Measurements from ENCODE around the gene ZFP57. TPM values are rescaled to one million over a fixed set of nuclear protein-coding genes. Genes with fewer than 3 reads are reported as not detected.
A peak's percentile ranks its signal among the peaks of the same experiment; 100 is the strongest.

The ZFP57 gene
- total and polyA plus RNA-seq, 10 of the 15 experiments (the other 5 are each of a cell fraction or from before 2014, with no cell fraction given) = not detected

- TF ChIP-seq POLR2AphosphoS5 (IDR thresholded peaks at IDR 0.05; ENCODE audit: low read length) (peak; percentile 85), TCF12 (IDR thresholded peaks at IDR 0.05; ENCODE audit: low read depth, low read length) (no peak), IKZF2 (IDR thresholded peaks at IDR 0.05) (no peak), SKIL (IDR thresholded peaks at IDR 0.05; ENCODE audit: low read depth, poor library complexity, severe bottlenecking) (no peak), SUPT20H (IDR thresholded peaks at IDR 0.05; ENCODE audit: borderline replicate concordance, control insufficient read depth, low read depth, low read length) (no peak), CUX1 (IDR thresholded peaks at IDR 0.05; ENCODE audit: insufficient replicate concordance, low read depth, low read length) (no peak), E2F8 (IDR thresholded peaks at IDR 0.05; ENCODE audit: low read depth, partially characterized antibody) (no peak), LARP7 (IDR thresholded peaks at IDR 0.05) (peak; percentile 90), POLR2A (IDR thresholded peaks at IDR 0.05; ENCODE audit: low read depth, low read length) (peak; percentile 80), ZSCAN29 (IDR thresholded peaks at IDR 0.05) (peak; percentile 66; the same call in 1 of the 2 replicates), HSF1 (IDR thresholded peaks at IDR 0.05; ENCODE audit: low read depth, low read length) (no peak), NKRF (conservative IDR thresholded peaks at IDR 0.05) (peak; percentile 69)
Observed at GRCh38 chr6:29723666-29724588, 43.0 kb upstream of the ZFP57 start (continued).
